Mucosa of rectum (tissue), 2 donors: ENCODE results near the gene RAB11FIP5.
A peak's percentile ranks its signal among the peaks of the same experiment; 100 is the strongest.

Experiments
- H3K27ac ChIP-seq, 2 donors: one replicate each; pipeline ENCODE4 v1.7.0; 2013; ENCODE audit warnings: inconsistent platforms in 2 of 2, low read depth in 2 of 2, low read length in 2 of 2
- H3K27me3 ChIP-seq, 2 donors: one replicate each; pipeline ENCODE4 v1.7.0; 2013; ENCODE audit warnings: low read length in 2 of 2; ENCODE audit not compliant: control insufficient read depth in 2 of 2, insufficient read depth in 2 of 2
- H3K36me3 ChIP-seq, 2 donors: one replicate each; pipeline ENCODE4 v1.7.0; 2013; ENCODE audit warnings: low read length in 2 of 2; ENCODE audit not compliant: control insufficient read depth in 2 of 2, insufficient read depth in 2 of 2
- H3K4me1 ChIP-seq, 2 donors: one replicate each; pipeline ENCODE4 v1.7.0; 2013; ENCODE audit warnings: low read length in 2 of 2, mild to moderate bottlenecking in 1 of 2; ENCODE audit not compliant: control insufficient read depth in 2 of 2, insufficient read depth in 2 of 2
- H3K4me3 ChIP-seq, 2 donors: one replicate each; pipeline ENCODE4 v1.7.0; 2013; ENCODE audit warnings: low read length in 2 of 2
- H3K9ac ChIP-seq, 2 donors: one replicate each; pipeline ENCODE4 v1.7.0; 2013; ENCODE audit warnings: low read length in 2 of 2, low read depth in 1 of 2, mild to moderate bottlenecking in 1 of 2
- H3K9me3 ChIP-seq, 2 donors: one replicate each; pipeline ENCODE4 v1.7.0; 2013; ENCODE audit warnings: low read length in 2 of 2; ENCODE audit not compliant: control insufficient read depth in 2 of 2
- donor health status: healthy.
- donor health status: Normal muscosa, but diverticular disease.

RAB11FIP5 gene

GRCh38 chr2:73050121-73050545, 62.6 kb downstream of the RAB11FIP5 start:
- Histone ChIP-seq H3K27ac (no peak overlapping the region), H3K9me3 (no peaks in the 10 kb centered on the region), H3K36me3 (no peaks in the 10 kb centered on the region), H3K4me3 (no peak overlapping the region), H3K9ac (no peak overlapping the region), H3K27me3 (no peaks in the 10 kb centered on the region), H3K4me1 (no peaks in the 10 kb centered on the region)

- Histone ChIP-seq H3K4me3 (no peak overlapping the region), H3K27ac (no peak overlapping the region), H3K9me3 (no peaks in the 10 kb centered on the region), H3K27me3 (no peaks in the 10 kb centered on the region), H3K9ac (no peak overlapping the region), H3K4me1 (no peaks in the 10 kb centered on the region), H3K36me3 (no peaks in the 10 kb centered on the region)
These were observed 68.6 kb downstream of the RAB11FIP5 start for GRCh38 chr2:73043929-73044832.

- H3K27ac ChIP-seq, result no peak overlapping the region
- no peak overlapping the region for H3K4me3 ChIP-seq
- no peaks in the 10 kb centered on the region for H3K36me3 ChIP-seq
- no peak overlapping the region for H3K9ac ChIP-seq
- H3K27me3 ChIP-seq, result no peaks in the 10 kb centered on the region
- H3K9me3 ChIP-seq, result no peaks in the 10 kb centered on the region
- H3K4me1 ChIP-seq, result no peaks in the 10 kb centered on the region
These were observed 69.5 kb downstream of the RAB11FIP5 start for GRCh38 chr2:73043276-73043675.

GRCh38 chr2:73037947-73038585, 74.7 kb downstream of the RAB11FIP5 start:
- H3K9ac ChIP-seq, result no peak overlapping the region
- no peak overlapping the region for H3K4me3 ChIP-seq
- H3K36me3 ChIP-seq, result peaks cover 0 to 2% of the 10 kb centered on the region in 2 donors
- H3K9me3 ChIP-seq, result no peaks in the 10 kb centered on the region
- no peak overlapping the region for H3K27ac ChIP-seq
- no peaks in the 10 kb centered on the region for H3K27me3 ChIP-seq
- H3K4me1 ChIP-seq, result peaks cover 1 to 3% of the 10 kb centered on the region in 2 donors

GRCh38 chr2:73036766-73037165, 76.0 kb downstream of the RAB11FIP5 start:
- no peak overlapping the region for H3K9ac ChIP-seq
- H3K36me3 ChIP-seq, result peaks cover 0 to 2% of the 10 kb centered on the region in 2 donors
- H3K9me3 ChIP-seq, result no peaks in the 10 kb centered on the region
- no peaks in the 10 kb centered on the region for H3K27me3 ChIP-seq
- H3K4me1 ChIP-seq, result peaks cover 11 to 14% of the 10 kb centered on the region in 2 donors
- no peak overlapping the region for H3K4me3 ChIP-seq
- H3K27ac ChIP-seq, result no peak overlapping the region

GRCh38 chr2:73035899-73036711, 76.6 kb downstream of the RAB11FIP5 start:
- Histone ChIP-seq H3K36me3 (peaks cover 0 to 2% of the 10 kb centered on the region in 2 donors), H3K4me1 (peaks cover 16 to 19% of the 10 kb centered on the region in 2 donors), H3K27me3 (no peaks in the 10 kb centered on the region), H3K27ac (no peak overlapping the region), H3K4me3 (no peak overlapping the region), H3K9ac (no peak overlapping the region), H3K9me3 (no peaks in the 10 kb centered on the region)

- Histone ChIP-seq H3K36me3 (peaks cover 0 to 2% of the 10 kb centered on the region in 2 donors), H3K9ac (no peak overlapping the region), H3K4me3 (no peak overlapping the region), H3K9me3 (no peaks in the 10 kb centered on the region), H3K27me3 (no peaks in the 10 kb centered on the region), H3K4me1 (peaks cover 16 to 20% of the 10 kb centered on the region in 2 donors), H3K27ac (no peak overlapping the region)
These were observed 77.9 kb downstream of the RAB11FIP5 start for GRCh38 chr2:73034661-73035375.

- Histone ChIP-seq H3K4me3 (no peak overlapping the region), H3K27me3 (no peaks in the 10 kb centered on the region), H3K9ac (no peak overlapping the region), H3K4me1 (peaks cover 16 to 20% of the 10 kb centered on the region in 2 donors), H3K27ac (peak overlapping the region in 1 of 2 donors; percentile 32), H3K9me3 (no peaks in the 10 kb centered on the region), H3K36me3 (peaks cover 0 to 3% of the 10 kb centered on the region in 2 donors)
These were observed 78.9 kb downstream of the RAB11FIP5 start for GRCh38 chr2:73033766-73034381.

- Histone ChIP-seq H3K4me1 (peaks cover 16 to 20% of the 10 kb centered on the region in 2 donors), H3K9ac (no peak overlapping the region), H3K9me3 (no peaks in the 10 kb centered on the region), H3K36me3 (peaks cover 0 to 5% of the 10 kb centered on the region in 2 donors), H3K4me3 (no peak overlapping the region), H3K27me3 (no peaks in the 10 kb centered on the region), H3K27ac (peak overlapping the region; percentile 32 to 62)
These were observed 79.5 kb downstream of the RAB11FIP5 start for GRCh38 chr2:73033142-73033765.
